ENCODE measurements around the gene RAB11FIP2. TPM values are rescaled to one million over a fixed set of nuclear protein-coding genes. Genes with fewer than 3 reads are reported as not detected.
A peak's percentile ranks its signal among the peaks of the same experiment; 100 is the strongest.

The RAB11FIP2 gene
- total RNA-seq (2021): 18.5 and 20.4 TPM in 2 replicates
- percentile 86 among the genes with signal in this experiment for Bru-seq, nascent RNA
- BruChase-seq, experiment 1, labeled RNA remaining after a 2-hour chase: percentile 89 among the genes with signal in this experiment
- percentile 82 among the genes with signal in this experiment for BruChase-seq, experiment 2, labeled RNA remaining after a 6-hour chase
- long read RNA-seq, full-length matches to known transcripts: 8 of 10 reads
- long read RNA-seq, partial matches to known transcripts: 0 of 10 reads
- long read RNA-seq, other reads (novel, unspliced or antisense): 2 of 10 reads

DNA sequence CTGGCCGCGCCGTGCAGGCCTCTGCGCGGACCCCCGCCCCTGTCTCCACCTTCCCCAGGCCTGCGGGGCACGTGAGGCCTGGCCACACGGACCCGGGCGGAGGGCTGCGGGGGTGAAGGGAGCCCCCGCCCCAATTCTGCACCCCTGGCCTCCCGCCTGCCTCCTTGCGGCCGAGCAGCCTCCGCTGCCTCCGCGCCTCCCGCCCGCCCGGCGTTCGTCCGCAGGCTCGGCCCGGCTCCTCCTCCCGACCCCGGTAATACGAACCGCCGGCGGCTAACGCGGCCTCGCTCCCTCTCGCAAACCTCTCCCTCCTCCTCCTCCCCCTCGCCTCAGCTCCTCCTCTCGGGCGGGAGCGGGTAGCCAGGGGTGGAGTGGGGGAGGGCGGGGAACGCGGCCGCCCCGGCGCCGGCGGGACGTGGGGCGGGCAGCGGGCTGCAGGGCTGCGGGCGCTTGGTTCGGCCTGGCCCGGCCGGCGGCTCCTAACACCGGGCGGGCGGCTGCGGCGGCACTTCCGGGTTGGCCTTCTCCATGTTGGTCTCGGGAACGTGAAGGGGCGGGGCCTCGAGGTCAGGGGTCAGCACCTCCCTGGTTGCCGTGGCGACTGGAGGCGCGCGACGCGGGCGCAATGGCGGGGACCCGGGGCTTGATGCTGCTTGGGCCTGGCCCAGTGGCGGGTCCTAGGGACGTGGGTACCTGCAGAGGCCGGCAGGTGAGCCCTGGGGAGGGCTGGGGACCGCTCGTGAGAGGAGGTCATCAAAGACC is at the start of gene RAB11FIP2:
TSS of gene RAB11FIP2 (minus strand) at position 547 of the 762 bp plus-strand sequence. CDS start 778 bp downstream, outside the sequence.
- BruUV-seq (replicated peaks): no TSS peak

GRCh38 chr10:118096022-118096421 is 49.3 kb upstream of the RAB11FIP2 start:
- CTCF ChIA-PET: interaction anchor here (0.6 kb wide), 1 partner anchor 265 kb away, joined by 3 read pairs; no protein-coding TSS in a partner anchor
- Histone ChIP-seq H3K27ac (ENCODE audit: low read depth, low read length, poor library complexity, severe bottlenecking) (no peak overlapping the region), H3K4me3 (ENCODE audit: low read depth, low read length, poor library complexity, severe bottlenecking) (no peak overlapping the region), H3K9me3 (ENCODE audit: low read depth, low read length, poor library complexity, severe bottlenecking) (no peaks in the 10 kb centered on the region), H3K27me3 (replicated peaks; ENCODE audit: insufficient read depth, low read depth, low read length, poor library complexity) (peaks cover under 1% of the 10 kb centered on the region), H3K36me3 (ENCODE audit: insufficient read depth, low read length, poor library complexity, severe bottlenecking) (no peaks in the 10 kb centered on the region), H3K4me1 (ENCODE audit: insufficient read depth, low read length, poor library complexity, severe bottlenecking) (no peaks in the 10 kb centered on the region)
- intact Hi-C loops (cut with micrococcal nuclease; ENCODE audit: unreplicated experiment): no loop called here
- TF ChIP-seq, protein P1, sequence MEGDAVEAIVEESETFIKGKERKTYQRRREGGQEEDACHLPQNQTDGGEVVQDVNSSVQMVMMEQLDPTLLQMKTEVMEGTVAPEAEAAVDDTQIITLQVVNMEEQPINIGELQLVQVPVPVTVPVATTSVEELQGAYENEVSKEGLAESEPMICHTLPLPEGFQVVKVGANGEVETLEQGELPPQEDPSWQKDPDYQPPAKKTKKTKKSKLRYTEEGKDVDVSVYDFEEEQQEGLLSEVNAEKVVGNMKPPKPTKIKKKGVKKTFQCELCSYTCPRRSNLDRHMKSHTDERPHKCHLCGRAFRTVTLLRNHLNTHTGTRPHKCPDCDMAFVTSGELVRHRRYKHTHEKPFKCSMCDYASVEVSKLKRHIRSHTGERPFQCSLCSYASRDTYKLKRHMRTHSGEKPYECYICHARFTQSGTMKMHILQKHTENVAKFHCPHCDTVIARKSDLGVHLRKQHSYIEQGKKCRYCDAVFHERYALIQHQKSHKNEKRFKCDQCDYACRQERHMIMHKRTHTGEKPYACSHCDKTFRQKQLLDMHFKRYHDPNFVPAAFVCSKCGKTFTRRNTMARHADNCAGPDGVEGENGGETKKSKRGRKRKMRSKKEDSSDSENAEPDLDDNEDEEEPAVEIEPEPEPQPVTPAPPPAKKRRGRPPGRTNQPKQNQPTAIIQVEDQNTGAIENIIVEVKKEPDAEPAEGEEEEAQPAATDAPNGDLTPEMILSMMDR (conservative IDR thresholded peaks at IDR 0.05; ENCODE audit: low read depth, low read length): no peak
- no peak for TF ChIP-seq EZH2 (IDR thresholded peaks at IDR 0.05; ENCODE audit: borderline replicate concordance, low read depth, low read length, poor library complexity, severe bottlenecking)
- DNase-seq (ENCODE audit: low spot score): no peak
- POLR2A ChIA-PET (ENCODE audit: low non-redundant PET): no interaction called here
- BruUV-seq (replicated peaks): no TSS peak

More for the DNA sequence above, at the start of gene RAB11FIP2:
- peak within 1 kb of the TSS; percentile 70 for H3K4me3 ChIP-seq (ENCODE audit: low read depth, low read length, poor library complexity, severe bottlenecking)
- no peaks in the 10 kb centered on the region for H3K27me3 ChIP-seq (replicated peaks; ENCODE audit: insufficient read depth, low read depth, low read length, poor library complexity)
- H3K27ac ChIP-seq (ENCODE audit: low read depth, low read length, poor library complexity, severe bottlenecking): peak within 1 kb of the TSS; percentile 93
- peak; percentile 92 for DNase-seq (ENCODE audit: low spot score)
- no peaks in the 10 kb centered on the region for H3K36me3 ChIP-seq (ENCODE audit: insufficient read depth, low read length, poor library complexity, severe bottlenecking)
- H3K9me3 ChIP-seq (ENCODE audit: low read depth, low read length, poor library complexity, severe bottlenecking): no peaks in the 10 kb centered on the region
- intact Hi-C loops (cut with micrococcal nuclease; ENCODE audit: unreplicated experiment): loop anchor here (10.0 kb wide), 1 partner anchor 502 kb away; the partner anchor contains the start of gene EMX2
- ChIA-PET POLR2A (ENCODE audit: low non-redundant PET) (interaction anchor here (0.6 kb wide), 1 partner anchor 31 kb away, joined by 3 read pairs; no protein-coding TSS in a partner anchor), CTCF (no interaction called here)
- TF ChIP-seq, protein P1 (conservative IDR thresholded peaks at IDR 0.05; ENCODE audit: low read depth, low read length): peak; percentile 40
- no peak for TF ChIP-seq EZH2 (IDR thresholded peaks at IDR 0.05; ENCODE audit: borderline replicate concordance, low read depth, low read length, poor library complexity, severe bottlenecking)
- H3K4me1 ChIP-seq (ENCODE audit: insufficient read depth, low read length, poor library complexity, severe bottlenecking): peaks cover 21% of the 10 kb centered on the region

DNA sequence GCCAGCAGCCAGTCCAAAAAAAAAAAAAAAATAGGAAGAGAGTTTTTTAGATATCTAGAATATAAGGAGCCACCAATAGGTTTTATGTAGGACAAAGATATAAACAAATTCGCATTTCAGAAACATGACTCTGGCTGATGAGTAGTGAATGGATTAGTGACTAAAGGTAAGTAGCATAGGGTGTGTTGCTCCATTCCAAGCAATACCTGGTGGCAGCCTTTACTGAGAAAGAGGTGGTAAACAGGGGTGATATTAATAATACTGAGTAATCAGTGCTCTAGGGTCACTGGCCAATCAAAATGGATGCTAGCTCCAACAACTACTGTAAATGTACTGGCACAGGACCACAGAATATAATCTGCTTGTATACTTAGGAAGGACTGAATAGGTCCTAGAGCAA is 45.5 kb upstream of the RAB11FIP2 start:
- Histone ChIP-seq H3K9me3 (ENCODE audit: low read depth, low read length, poor library complexity, severe bottlenecking) (no peaks in the 10 kb centered on the region), H3K4me3 (ENCODE audit: low read depth, low read length, poor library complexity, severe bottlenecking) (no peak overlapping the region), H3K36me3 (ENCODE audit: insufficient read depth, low read length, poor library complexity, severe bottlenecking) (no peaks in the 10 kb centered on the region), H3K4me1 (ENCODE audit: insufficient read depth, low read length, poor library complexity, severe bottlenecking) (no peaks in the 10 kb centered on the region), H3K27me3 (replicated peaks; ENCODE audit: insufficient read depth, low read depth, low read length, poor library complexity) (peaks cover 3% of the 10 kb centered on the region), H3K27ac (ENCODE audit: low read depth, low read length, poor library complexity, severe bottlenecking) (no peak overlapping the region)
- no TSS peak for BruUV-seq (replicated peaks)
- DNase-seq (ENCODE audit: low spot score): no peak
- intact Hi-C loops (cut with micrococcal nuclease; ENCODE audit: unreplicated experiment): no loop called here
- CTCF ChIA-PET: no interaction called here
- TF ChIP-seq, protein P1 (conservative IDR thresholded peaks at IDR 0.05; ENCODE audit: low read depth, low read length): no peak
- no peak for TF ChIP-seq EZH2 (IDR thresholded peaks at IDR 0.05; ENCODE audit: borderline replicate concordance, low read depth, low read length, poor library complexity, severe bottlenecking)
- POLR2A ChIA-PET (ENCODE audit: low non-redundant PET): no interaction called here

Data from A673 (cell line).